B cell (primary cell): ENCODE data around the gene RAE1. TPM values are rescaled to one million over a fixed set of nuclear protein-coding genes. Genes with fewer than 3 reads are reported as not detected.
A peak's percentile ranks its signal among the peaks of the same experiment; 100 is the strongest.

ENCODE experiments used
- ATAC-seq: fragments of 200-7000 bp; cut with Tn5 transposase; one replicate; pipeline ENCODE4 v1.10.0; 2021; ENCODE audit warnings: low read depth, mild to moderate bottlenecking, moderate number of reproducible peaks, moderate library complexity
- CTCF ChIA-PET: fragments of 350-600 bp; sonication (Branson Sonifier 250); formaldehyde crosslinking; loops from one replicate; lab custom pipeline; 2021; ENCODE audit warnings: antibody characterized with exemption, inconsistent platforms; lab: Charles Lee
- POLR2A ChIA-PET: fragments of 350-600 bp; sonication (Branson Sonifier 250); formaldehyde crosslinking; loops from one replicate; lab custom pipeline; 2021; ENCODE audit warnings: antibody characterized with exemption; lab: Charles Lee
- DNase-seq: peaks from one replicate; pipeline ENCODE4 v3.0.0; 2013
- H2AFZ ChIP-seq: 2 replicates; pipeline ENCODE4 v1.6.1; 2012; ENCODE audit warnings: mild to moderate bottlenecking, low read depth, low read length; ENCODE audit not compliant: insufficient read depth, poor library complexity, severe bottlenecking
- H3K27ac ChIP-seq, 2 donors: 1 replicate in 1 of 2; 2 replicates in 1 of 2; pipeline ENCODE4 v1.5.1; 2012 to 2013; ENCODE audit warnings: low read length in 2 of 2, mild to moderate bottlenecking in 2 of 2, moderate library complexity in 1 of 2
- H3K27me3 ChIP-seq, 4 experiments: fragments of 200-600 bp in 1 of 4; sonication (generic) in 1 of 4; replicated peaks in 1 of 4; 1 replicate in 2 of 4; 2 replicates in 2 of 4; pipeline versions ENCODE4 v1.6.1 to v1.7.0; 2013 to 2016; ENCODE audit warnings: low read length in 3 of 4, mild to moderate bottlenecking in 2 of 4, mixed read lengths in 1 of 4, moderate library complexity in 1 of 4; ENCODE audit not compliant: insufficient read depth in 4 of 4, control insufficient read depth in 3 of 4; ENCODE audit errors: control extremely low read depth in 1 of 4
- H3K36me3 ChIP-seq, 2 experiments: replicated peaks in 1 of 2; 1 replicate in 1 of 2; 2 replicates in 1 of 2; pipeline versions ENCODE4 v1.6.1 to v1.7.1; 2013; ENCODE audit warnings: low read length in 1 of 2; ENCODE audit not compliant: insufficient read depth in 2 of 2, control insufficient read depth in 1 of 2; ENCODE audit errors: control extremely low read depth in 1 of 2, extremely low read depth in 1 of 2
- H3K4me1 ChIP-seq, 2 donors: fragments of 200-600 bp in 1 of 2; sonication (generic) in 1 of 2; 1 replicate in 1 of 2; 2 replicates in 1 of 2; pipeline versions ENCODE4 v1.5.1 to v1.6.1; 2013 to 2017; ENCODE audit warnings: low read length in 2 of 2; ENCODE audit not compliant: control insufficient read depth in 2 of 2, insufficient read depth in 2 of 2
- H3K4me2 ChIP-seq: replicated peaks from 2 replicates; pipeline ENCODE3; 2012; ENCODE audit warnings: mild to moderate bottlenecking, low read depth, low read length; ENCODE audit not compliant: poor library complexity, severe bottlenecking
- H3K4me3 ChIP-seq, 5 experiments: fragments of 200-600 bp in 1 of 5; sonication (generic) in 1 of 5; 1 replicate in 3 of 5; 2 replicates in 2 of 5; pipeline versions ENCODE4 v1.5.1 to v1.7.0; 2011 to 2016; ENCODE audit warnings: low read length in 4 of 5, mild to moderate bottlenecking in 4 of 5, low read depth in 2 of 5, control low read depth in 1 of 5, moderate library complexity in 1 of 5; ENCODE audit not compliant: insufficient read depth in 1 of 5; ENCODE audit errors: control extremely low read depth in 1 of 5, extremely low read depth in 1 of 5
- H3K79me2 ChIP-seq: fragments of 200-600 bp; sonication (generic); one replicate; pipeline ENCODE4 v1.6.0; 2016; ENCODE audit warnings: low read length; ENCODE audit not compliant: control insufficient read depth, insufficient read depth
- H3K9ac ChIP-seq: fragments of 200-600 bp; sonication (generic); 2 replicates; pipeline ENCODE4 v1.6.1; 2017; ENCODE audit warnings: mild to moderate bottlenecking, low read length, moderate library complexity
- H3K9me3 ChIP-seq, 3 donors: one replicate each; pipeline versions ENCODE4 v1.6.1 to v1.7.1; 2013; ENCODE audit warnings: low read length in 2 of 3; ENCODE audit not compliant: control insufficient read depth in 2 of 3, insufficient read depth in 1 of 3; ENCODE audit errors: control extremely low read depth in 1 of 3
- H4K20me1 ChIP-seq: 2 replicates; pipeline ENCODE4 v1.6.0; 2012; ENCODE audit warnings: mild to moderate bottlenecking, low read length; ENCODE audit not compliant: insufficient read depth, control insufficient read depth, poor library complexity, severe bottlenecking
- H3K27ac Mint-ChIP-seq: one replicate; pipeline ENCODE4 v1.8.0; 2021; ENCODE audit warnings: mixed read lengths
- H3K27me3 Mint-ChIP-seq: one replicate; pipeline ENCODE4 v1.8.0; 2021; ENCODE audit warnings: mixed read lengths
- H3K4me1 Mint-ChIP-seq: one replicate; pipeline ENCODE4 v1.8.0; 2021; ENCODE audit warnings: mixed read lengths
- H3K4me3 Mint-ChIP-seq: one replicate; pipeline ENCODE4 v1.8.0; 2021; ENCODE audit warnings: mixed read lengths
- H3K9me3 Mint-ChIP-seq: one replicate; pipeline ENCODE4 v1.8.0; 2022; ENCODE audit warnings: mixed read lengths; ENCODE audit not compliant: insufficient read depth
- EZH2 ChIP-seq: IDR thresholded peaks from 2 replicates; pipeline ENCODE4 v1.6.1; 2012; ENCODE audit warnings: borderline replicate concordance, low read depth, mild to moderate bottlenecking, moderate library complexity, low read length; ENCODE audit not compliant: insufficient read depth, poor library complexity, severe bottlenecking
- WGBS: methylation state at CpG from one replicate; pipeline ENCODE4 v1.1.5; 2013; ENCODE audit warnings: missing lambda C conversion rate; ENCODE audit not compliant: insufficient coverage; 5-methylcytosine and 5-hydroxymethylcytosine counted together
- intact Hi-C: fragments of 100-400 bp; cut with micrococcal nuclease; formaldehyde crosslinking; loops from one replicate; pipeline ENCODE4 v1.10.0; 2022
- polyA plus RNA-seq: library from polyadenylated mRNA; depleted of rRNA; stranded (reverse); fragments of >200 nt; gene quantifications from 2 replicates; pipeline ENCODE4 v1.2.3, GENCODE V29; 2012
- total RNA-seq, 2 donors: library from RNA; stranded (reverse); fragments of 120-200 nt in 1 of 2; gene quantifications; 1 replicate in 1 of 2; 2 replicates in 1 of 2; pipeline versions ENCODE4 v1.2.3 to v1.2.4, GENCODE V29; 2013 to 2022
- TF ChIP-seq, protein P1 (sequence below): fragments of 200-600 bp; IDR thresholded peaks from one replicate; pipeline ENCODE4 v1.8.0; 2022; ENCODE audit warnings: antibody characterized with exemption, mild to moderate bottlenecking

RAE1 gene
- total and polyA plus RNA-seq, 2 donors (not counting 1 experiment from before 2014, with no cell fraction given) = 32.6 to 33.3 TPM

DNA sequence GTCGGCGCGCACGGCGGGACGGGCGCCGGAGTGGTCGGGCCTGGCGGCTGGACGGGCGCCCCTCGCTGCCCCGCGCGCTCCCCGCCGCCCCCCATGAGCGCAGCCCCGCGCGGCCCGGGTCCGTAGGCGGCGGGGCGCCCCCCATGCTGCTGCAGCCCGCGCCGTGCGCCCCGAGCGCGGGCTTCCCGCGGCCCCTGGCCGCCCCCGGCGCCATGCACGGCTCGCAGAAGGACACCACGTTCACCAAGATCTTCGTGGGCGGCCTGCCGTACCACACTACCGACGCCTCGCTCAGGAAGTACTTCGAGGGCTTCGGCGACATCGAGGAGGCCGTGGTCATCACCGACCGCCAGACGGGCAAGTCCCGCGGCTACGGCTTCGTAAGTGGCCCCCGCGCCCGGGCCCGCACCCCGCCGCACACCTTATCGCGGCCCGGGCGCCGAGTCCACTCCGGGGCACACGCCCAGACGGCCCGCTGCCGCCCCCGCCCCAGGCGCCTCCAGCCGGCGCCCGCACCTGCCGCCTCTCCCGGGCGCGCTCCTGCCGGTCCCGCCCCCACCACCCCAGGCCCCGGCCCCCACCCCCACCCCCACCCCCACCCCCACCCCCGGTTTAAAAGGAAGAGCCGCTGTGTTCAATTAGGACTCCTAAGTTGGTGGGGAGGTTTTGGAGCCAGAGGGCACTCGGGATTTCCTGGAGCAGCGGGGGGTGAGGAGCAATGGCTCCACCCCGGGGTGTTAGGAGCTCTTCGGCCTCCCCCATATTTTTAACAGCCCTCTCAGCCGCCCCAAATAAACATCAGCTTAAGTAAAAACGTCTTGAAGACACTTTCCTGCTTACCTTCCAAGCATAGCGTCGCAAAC lies 40.6 kb downstream of the RAE1 start:
- H2AFZ ChIP-seq = no peak overlapping the region
- no peaks in the 10 kb centered on the region for H3K27me3 ChIP-seq
- H3K4me1 ChIP-seq = peaks cover 59 to 72% of the 10 kb centered on the region in 2 donors
- peak overlapping the region; percentile 82 to 99 (median 91) for H3K4me3 ChIP-seq
- POLR2A ChIA-PET = interaction anchor here (0.6 to 7.4 kb wide), 14 partner anchors 8 to 228 kb away, joined by 3 to 109 read pairs (median 6); partner anchors contain the start of gene ZBP1
- peak overlapping the region; percentile 98 for H3K4me2 ChIP-seq
- under 1% methylated on average over 81 of the region's 98 CpGs for WGBS
- no peaks in the 10 kb centered on the region for H3K9me3 Mint-ChIP-seq
- peak overlapping the region; percentile 96 to 98 for H3K27ac ChIP-seq
- peaks cover 6 to 46% of the 10 kb centered on the region in 2 experiments for H3K36me3 ChIP-seq
- CTCF ChIA-PET = interaction anchor here (0.9 to 4.6 kb wide), 13 partner anchors 9 to 107 kb away, joined by 3 to 36 read pairs (median 7); no protein-coding TSS in a partner anchor
- H3K9me3 ChIP-seq = peaks cover 0 to 6% (median 0%) of the 10 kb centered on the region in 3 donors
- peak overlapping the region; percentile 98 for H3K4me3 Mint-ChIP-seq
- no peaks in the 10 kb centered on the region for H3K27me3 Mint-ChIP-seq
- intact Hi-C loops = loop anchor here (2.0 to 10.0 kb wide), 4 partner anchors 41 to 1613 kb away; partner anchors contain the start of genes CTSZ and RAE1
- H4K20me1 ChIP-seq = peaks cover 48% of the 10 kb centered on the region
- H3K79me2 ChIP-seq = peaks cover 50% of the 10 kb centered on the region
- H3K4me1 Mint-ChIP-seq = peaks cover 56% of the 10 kb centered on the region
- ATAC-seq (no peak), DNase-seq (peak; percentile 70)
- peak overlapping the region; percentile 91 for H3K9ac ChIP-seq
- no peak for TF ChIP-seq EZH2
- TF ChIP-seq, protein P1, sequence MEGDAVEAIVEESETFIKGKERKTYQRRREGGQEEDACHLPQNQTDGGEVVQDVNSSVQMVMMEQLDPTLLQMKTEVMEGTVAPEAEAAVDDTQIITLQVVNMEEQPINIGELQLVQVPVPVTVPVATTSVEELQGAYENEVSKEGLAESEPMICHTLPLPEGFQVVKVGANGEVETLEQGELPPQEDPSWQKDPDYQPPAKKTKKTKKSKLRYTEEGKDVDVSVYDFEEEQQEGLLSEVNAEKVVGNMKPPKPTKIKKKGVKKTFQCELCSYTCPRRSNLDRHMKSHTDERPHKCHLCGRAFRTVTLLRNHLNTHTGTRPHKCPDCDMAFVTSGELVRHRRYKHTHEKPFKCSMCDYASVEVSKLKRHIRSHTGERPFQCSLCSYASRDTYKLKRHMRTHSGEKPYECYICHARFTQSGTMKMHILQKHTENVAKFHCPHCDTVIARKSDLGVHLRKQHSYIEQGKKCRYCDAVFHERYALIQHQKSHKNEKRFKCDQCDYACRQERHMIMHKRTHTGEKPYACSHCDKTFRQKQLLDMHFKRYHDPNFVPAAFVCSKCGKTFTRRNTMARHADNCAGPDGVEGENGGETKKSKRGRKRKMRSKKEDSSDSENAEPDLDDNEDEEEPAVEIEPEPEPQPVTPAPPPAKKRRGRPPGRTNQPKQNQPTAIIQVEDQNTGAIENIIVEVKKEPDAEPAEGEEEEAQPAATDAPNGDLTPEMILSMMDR = no peak
- peak overlapping the region; percentile 96 for H3K27ac Mint-ChIP-seq
